ENCODE measurements around the gene CCDC12.

Gene CCDC12

GRCh38 chr3:46976326-46977190, at the start of gene CCDC12:
TSS of gene CCDC12 (minus strand) at chr3:46976745. CDS start at chr3:46976732, 13 bp downstream.
- peak; percentile 78 to 89 (median 86) for DNase-seq (ENCODE audit: low read depth in 3 of 3)

- no peak for DNase-seq (ENCODE audit: low read depth in 3 of 3)
These were observed 48.4 kb upstream of the CCDC12 start for GRCh38 chr3:47024932-47025331.

- no peak for DNase-seq (ENCODE audit: low read depth in 3 of 3)
These were observed 46.1 kb upstream of the CCDC12 start for GRCh38 chr3:47022641-47023071.

GRCh38 chr3:47020311-47020710, 43.8 kb upstream of the CCDC12 start:
- DNase-seq (ENCODE audit: low read depth in 3 of 3): no peak

GRCh38 chr3:47019201-47019600, 42.7 kb upstream of the CCDC12 start:
- DNase-seq (ENCODE audit: low read depth in 3 of 3): no peak

- no peak for DNase-seq (ENCODE audit: low read depth in 3 of 3)
These were observed 41.7 kb upstream of the CCDC12 start for GRCh38 chr3:47018269-47018611.

GRCh38 chr3:47017504-47018268, 41.1 kb upstream of the CCDC12 start:
- no peak for DNase-seq (ENCODE audit: low read depth in 3 of 3)

- DNase-seq (ENCODE audit: low read depth in 3 of 3): no peak
These were observed 40.4 kb upstream of the CCDC12 start for GRCh38 chr3:47016934-47017435.

- DNase-seq (ENCODE audit: low read depth in 3 of 3): no peak
These were observed 39.8 kb upstream of the CCDC12 start for GRCh38 chr3:47016086-47016933.

- DNase-seq (ENCODE audit: low read depth in 3 of 3): no peak
These were observed 38.6 kb upstream of the CCDC12 start for GRCh38 chr3:47015151-47015550.

GRCh38 chr3:47014036-47014435, 37.5 kb upstream of the CCDC12 start:
- no peak for DNase-seq (ENCODE audit: low read depth in 3 of 3)

- no peak for DNase-seq (ENCODE audit: low read depth in 3 of 3)
These were observed 36.7 kb upstream of the CCDC12 start for GRCh38 chr3:47013231-47013630.

GRCh38 chr3:47012342-47013230, 36.0 kb upstream of the CCDC12 start:
- DNase-seq (ENCODE audit: low read depth in 3 of 3): no peak

- no peak for DNase-seq (ENCODE audit: low read depth in 3 of 3)
These were observed 34.8 kb upstream of the CCDC12 start for GRCh38 chr3:47011371-47011770.

GRCh38 chr3:47010910-47011309, 34.4 kb upstream of the CCDC12 start:
- DNase-seq (ENCODE audit: low read depth in 3 of 3): no peak

GRCh38 chr3:47010111-47010712, 33.7 kb upstream of the CCDC12 start:
- DNase-seq (ENCODE audit: low read depth in 3 of 3): no peak

GRCh38 chr3:47009225-47010110, 32.9 kb upstream of the CCDC12 start:
- peak in 2 of 3 experiments; percentile 39 to 56 for DNase-seq (ENCODE audit: low read depth in 3 of 3)

GRCh38 chr3:47008851-47009224, 32.3 kb upstream of the CCDC12 start:
- DNase-seq (ENCODE audit: low read depth in 3 of 3): no peak

GRCh38 chr3:47008234-47008796, 31.8 kb upstream of the CCDC12 start:
- DNase-seq (ENCODE audit: low read depth in 3 of 3): no peak

Data from stimulated activated CD4-positive, alpha-beta T cell treated with anti-CD3 and anti-CD28 coated beads, TNF-alpha, amount 100 ng/mL, for 4 hours (primary cell).